PFSK-1 (cell line): ENCODE measurements around the gene TRHDE.

Source experiments
- POLR2AphosphoS5 ChIP-seq: IDR thresholded peaks from 2 replicates; pipeline ENCODE4 v1.6.1; 2012; ENCODE audit warnings: low read depth, mild to moderate bottlenecking, control low read depth, low read length, moderate library complexity
- TAF1 ChIP-seq: IDR thresholded peaks from 2 replicates; pipeline ENCODE4 v1.6.1; 2012; ENCODE audit warnings: low read length, control low read depth, borderline replicate concordance; ENCODE audit not compliant: insufficient read depth
- TF ChIP-seq, protein P1 (sequence below), 2 experiments: IDR thresholded peaks; 2 replicates each; pipeline versions ENCODE4 v1.6.1 to v1.8.0; 2011 to 2012; ENCODE audit warnings: low read depth in 2 of 2, low read length in 2 of 2, control low read depth in 1 of 2, inconsistent platforms in 1 of 2, mild to moderate bottlenecking in 1 of 2, moderate library complexity in 1 of 2; ENCODE audit not compliant: insufficient read depth in 1 of 2

DNA sequence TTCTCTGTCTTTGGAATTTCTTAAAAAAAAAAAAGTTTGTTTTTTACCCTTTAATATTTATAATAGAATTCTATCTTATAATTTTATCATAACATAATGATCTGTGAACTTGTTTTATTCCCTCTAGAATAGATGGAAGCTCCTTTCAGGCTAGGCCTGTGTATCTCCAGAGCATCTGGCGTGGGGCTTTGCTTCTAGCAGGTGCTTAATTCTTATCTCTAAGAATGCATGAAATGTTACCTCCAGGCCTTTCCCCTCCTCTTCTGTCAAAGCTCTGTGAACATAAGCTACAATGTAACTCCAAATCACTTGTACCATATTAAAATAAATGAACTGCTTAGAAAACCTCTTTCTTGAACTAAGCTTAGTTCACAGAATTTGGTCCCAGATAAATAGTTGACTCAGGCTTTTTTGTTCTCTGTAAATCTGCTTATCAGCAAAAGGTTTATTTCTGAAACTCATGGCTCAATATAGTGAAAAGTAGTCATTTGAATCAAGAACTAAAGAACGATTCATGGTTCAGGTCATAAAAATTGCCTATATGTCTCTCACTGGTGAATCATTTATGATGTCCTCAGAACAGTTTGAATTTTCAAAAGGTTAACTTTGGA is 407.1 kb downstream of the TRHDE start:
- TF ChIP-seq POLR2AphosphoS5 = no peak
- TF ChIP-seq, protein P1, sequence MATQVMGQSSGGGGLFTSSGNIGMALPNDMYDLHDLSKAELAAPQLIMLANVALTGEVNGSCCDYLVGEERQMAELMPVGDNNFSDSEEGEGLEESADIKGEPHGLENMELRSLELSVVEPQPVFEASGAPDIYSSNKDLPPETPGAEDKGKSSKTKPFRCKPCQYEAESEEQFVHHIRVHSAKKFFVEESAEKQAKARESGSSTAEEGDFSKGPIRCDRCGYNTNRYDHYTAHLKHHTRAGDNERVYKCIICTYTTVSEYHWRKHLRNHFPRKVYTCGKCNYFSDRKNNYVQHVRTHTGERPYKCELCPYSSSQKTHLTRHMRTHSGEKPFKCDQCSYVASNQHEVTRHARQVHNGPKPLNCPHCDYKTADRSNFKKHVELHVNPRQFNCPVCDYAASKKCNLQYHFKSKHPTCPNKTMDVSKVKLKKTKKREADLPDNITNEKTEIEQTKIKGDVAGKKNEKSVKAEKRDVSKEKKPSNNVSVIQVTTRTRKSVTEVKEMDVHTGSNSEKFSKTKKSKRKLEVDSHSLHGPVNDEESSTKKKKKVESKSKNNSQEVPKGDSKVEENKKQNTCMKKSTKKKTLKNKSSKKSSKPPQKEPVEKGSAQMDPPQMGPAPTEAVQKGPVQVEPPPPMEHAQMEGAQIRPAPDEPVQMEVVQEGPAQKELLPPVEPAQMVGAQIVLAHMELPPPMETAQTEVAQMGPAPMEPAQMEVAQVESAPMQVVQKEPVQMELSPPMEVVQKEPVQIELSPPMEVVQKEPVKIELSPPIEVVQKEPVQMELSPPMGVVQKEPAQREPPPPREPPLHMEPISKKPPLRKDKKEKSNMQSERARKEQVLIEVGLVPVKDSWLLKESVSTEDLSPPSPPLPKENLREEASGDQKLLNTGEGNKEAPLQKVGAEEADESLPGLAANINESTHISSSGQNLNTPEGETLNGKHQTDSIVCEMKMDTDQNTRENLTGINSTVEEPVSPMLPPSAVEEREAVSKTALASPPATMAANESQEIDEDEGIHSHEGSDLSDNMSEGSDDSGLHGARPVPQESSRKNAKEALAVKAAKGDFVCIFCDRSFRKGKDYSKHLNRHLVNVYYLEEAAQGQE (IDR thresholded peaks at IDR 0.05; ENCODE audit: insufficient read depth in 1 of 2, low read depth in 2 of 2, low read length in 2 of 2) = no peak
- TF ChIP-seq TAF1 = no peak
